Activated naive CD8-positive, alpha-beta T cell treated with anti-CD3 and anti-CD28 coated beads, Interleukin-2, amount 10 ng/mL, durations not matched to agents 7 days and 5 days (primary cell): ENCODE data around the gene FGF12. TPM values are rescaled to one million over a fixed set of nuclear protein-coding genes. Genes with fewer than 3 reads are reported as not detected.

Experiments used
- ATAC-seq: fragments of 150-1000 bp; cut with Tn5 transposase; one replicate; pipeline ENCODE4 v1.10.0; 2021; ENCODE audit warnings: low read depth, moderate library complexity
- POLR2A ChIA-PET: fragments of 350-600 bp; sonication (Branson Sonifier 250); formaldehyde crosslinking; loops from one replicate; lab custom pipeline; 2021; ENCODE audit warnings: antibody characterized with exemption; lab: Charles Lee
- DNase-seq: peaks from one replicate; pipeline ENCODE4 v3.0.0; 2021
- H3K27ac Mint-ChIP-seq: one replicate; pipeline ENCODE4 v1.8.0; 2022; ENCODE audit warnings: mild to moderate bottlenecking, mixed read lengths
- H3K27me3 Mint-ChIP-seq: one replicate; pipeline ENCODE4 v1.8.0; 2022; ENCODE audit warnings: mild to moderate bottlenecking, moderate library complexity, mixed read lengths
- H3K36me3 Mint-ChIP-seq: one replicate; pipeline ENCODE4 v1.8.0; 2021; ENCODE audit warnings: mild to moderate bottlenecking, mixed read lengths
- H3K4me1 Mint-ChIP-seq: one replicate; pipeline ENCODE4 v1.8.0; 2021; ENCODE audit warnings: mixed read lengths
- H3K4me3 Mint-ChIP-seq: one replicate; pipeline ENCODE4 v1.8.0; 2022; ENCODE audit warnings: mild to moderate bottlenecking, moderate library complexity, mixed read lengths
- H3K9me3 Mint-ChIP-seq: one replicate; pipeline ENCODE4 v1.8.0; 2021; ENCODE audit warnings: mixed read lengths
- total RNA-seq, 2 experiments: library from RNA; stranded (reverse); gene quantifications; one replicate each; pipeline ENCODE4 v1.2.3, GENCODE V29; 2021

FGF12 gene
- total RNA-seq, 2 experiments from 2014 or later = not detected

DNA sequence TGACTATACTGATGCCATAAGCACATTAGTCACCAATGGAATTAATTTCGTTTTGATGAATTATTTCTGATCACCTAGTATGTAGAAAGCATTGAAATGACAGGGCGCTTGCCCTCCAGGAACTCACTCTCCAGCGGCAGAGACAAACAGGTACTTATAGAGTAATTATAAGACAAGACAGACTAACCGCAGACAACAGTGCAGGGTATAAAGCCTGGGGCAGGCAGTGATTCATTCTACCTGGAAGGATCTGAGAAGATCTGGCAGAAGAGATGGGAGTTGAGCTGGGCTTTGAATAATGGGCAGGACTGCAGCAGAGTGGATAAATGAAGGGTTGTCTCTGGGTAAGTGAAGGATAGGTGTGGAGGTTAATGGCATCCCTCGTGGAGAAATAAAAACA, 331.8 kb downstream of the FGF12 start:
- no peaks in the 10 kb centered on the region for H3K9me3 Mint-ChIP-seq
- no peaks in the 10 kb centered on the region for H3K4me1 Mint-ChIP-seq
- H3K27ac Mint-ChIP-seq = no peak overlapping the region
- peaks cover 1% of the 10 kb centered on the region for H3K27me3 Mint-ChIP-seq
- no peak overlapping the region for H3K4me3 Mint-ChIP-seq
- POLR2A ChIA-PET = no interaction called here
- no peaks in the 10 kb centered on the region for H3K36me3 Mint-ChIP-seq
- ATAC-seq = no peak
- no peak for DNase-seq

DNA sequence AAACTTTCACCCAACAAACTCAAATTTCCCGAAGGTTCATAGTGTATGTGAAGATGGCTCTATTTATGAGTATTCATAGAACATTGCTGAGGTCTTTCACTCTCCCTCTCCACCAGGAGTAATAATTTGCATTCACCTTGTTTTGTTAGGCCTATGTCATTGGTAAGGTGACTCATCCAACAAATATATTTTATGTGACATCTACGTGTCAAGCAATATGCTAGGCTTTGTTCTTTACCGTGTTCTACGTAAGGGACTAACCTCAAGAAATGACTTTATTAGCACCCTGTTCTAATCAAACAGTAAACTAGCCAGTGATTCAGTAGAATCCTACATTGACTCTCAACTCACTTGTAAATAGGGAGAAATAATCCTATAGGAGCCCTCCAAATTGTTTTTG, 334.4 kb downstream of the FGF12 start:
- no peaks in the 10 kb centered on the region for H3K4me1 Mint-ChIP-seq
- no peak for ATAC-seq
- POLR2A ChIA-PET = no interaction called here
- no peak overlapping the region for H3K27ac Mint-ChIP-seq
- no peaks in the 10 kb centered on the region for H3K36me3 Mint-ChIP-seq
- H3K4me3 Mint-ChIP-seq = no peak overlapping the region
- H3K27me3 Mint-ChIP-seq = peaks cover 1% of the 10 kb centered on the region
- H3K9me3 Mint-ChIP-seq = no peaks in the 10 kb centered on the region
- DNase-seq = no peak

DNA sequence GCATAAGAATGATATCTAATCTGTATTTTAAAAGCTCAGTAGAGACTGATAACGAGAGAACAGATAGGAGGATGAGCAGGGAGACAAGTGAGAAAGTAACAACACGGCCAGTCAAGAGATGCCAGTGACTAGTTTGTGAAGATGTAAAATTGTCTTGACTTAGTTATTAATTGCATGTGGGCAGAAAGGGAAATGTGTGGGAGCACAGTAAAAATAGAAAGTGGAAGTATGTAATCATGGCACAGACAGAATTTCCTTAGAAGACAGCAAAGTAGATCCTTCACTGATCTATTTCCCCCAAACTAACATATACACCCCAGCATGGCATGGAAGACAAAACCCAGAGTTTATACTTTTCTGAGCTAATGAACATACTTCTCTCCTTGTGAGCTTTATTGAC, 344.5 kb downstream of the FGF12 start:
- no peak overlapping the region for H3K27ac Mint-ChIP-seq
- H3K27me3 Mint-ChIP-seq = no peaks in the 10 kb centered on the region
- no peaks in the 10 kb centered on the region for H3K4me1 Mint-ChIP-seq
- ATAC-seq (no peak), DNase-seq (no peak)
- H3K9me3 Mint-ChIP-seq = no peaks in the 10 kb centered on the region
- H3K36me3 Mint-ChIP-seq = no peaks in the 10 kb centered on the region
- H3K4me3 Mint-ChIP-seq = no peak overlapping the region
- POLR2A ChIA-PET = no interaction called here

DNA sequence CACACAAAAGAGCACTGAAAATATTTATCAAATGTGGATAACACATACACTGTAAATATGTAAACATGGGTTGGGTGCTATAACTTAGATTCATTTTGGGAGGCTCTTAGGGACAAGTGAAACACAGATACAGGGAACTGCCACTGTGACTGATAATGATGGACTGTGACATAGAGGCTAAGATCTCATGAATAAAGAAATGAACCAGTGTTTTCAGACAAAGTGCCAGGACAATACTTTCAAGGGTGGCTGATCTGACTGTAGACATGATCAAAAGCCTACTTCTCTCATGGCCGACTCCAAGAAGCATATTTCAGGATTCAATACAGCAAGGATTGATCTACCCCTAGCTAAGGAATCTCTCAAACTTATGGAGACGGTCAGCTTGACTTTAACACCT, 353.8 kb downstream of the FGF12 start:
- POLR2A ChIA-PET = no interaction called here
- Mint-ChIP-seq H3K36me3 (no peaks in the 10 kb centered on the region), H3K4me1 (no peaks in the 10 kb centered on the region), H3K9me3 (no peaks in the 10 kb centered on the region), H3K4me3 (no peak overlapping the region), H3K27ac (no peak overlapping the region), H3K27me3 (no peaks in the 10 kb centered on the region)
- no peak for ATAC-seq
- DNase-seq = no peak

DNA sequence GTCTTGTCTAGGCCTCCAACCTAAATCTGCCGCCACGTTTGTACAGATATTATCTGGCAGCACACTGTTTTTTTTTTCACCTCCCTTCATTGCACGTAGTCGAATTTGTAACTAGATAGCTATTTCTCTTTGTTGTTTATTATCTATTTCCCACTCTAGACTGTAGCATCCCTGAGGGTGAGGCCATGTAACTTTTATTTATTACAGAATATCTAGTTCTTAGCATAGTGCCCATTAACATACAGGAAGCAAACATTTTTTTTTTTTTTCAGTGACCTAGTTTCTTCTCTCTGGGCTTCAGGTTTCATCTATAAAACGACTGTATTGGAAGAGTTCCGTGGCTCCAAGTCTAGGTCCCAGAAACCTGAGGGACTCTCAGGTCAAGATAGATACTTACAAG, 354.3 kb downstream of the FGF12 start:
- Mint-ChIP-seq H3K9me3 (no peaks in the 10 kb centered on the region), H3K36me3 (no peaks in the 10 kb centered on the region), H3K27me3 (no peaks in the 10 kb centered on the region), H3K4me1 (no peaks in the 10 kb centered on the region), H3K4me3 (no peak overlapping the region), H3K27ac (no peak overlapping the region)
- DNase-seq = no peak
- POLR2A ChIA-PET = no interaction called here
- no peak for ATAC-seq

DNA sequence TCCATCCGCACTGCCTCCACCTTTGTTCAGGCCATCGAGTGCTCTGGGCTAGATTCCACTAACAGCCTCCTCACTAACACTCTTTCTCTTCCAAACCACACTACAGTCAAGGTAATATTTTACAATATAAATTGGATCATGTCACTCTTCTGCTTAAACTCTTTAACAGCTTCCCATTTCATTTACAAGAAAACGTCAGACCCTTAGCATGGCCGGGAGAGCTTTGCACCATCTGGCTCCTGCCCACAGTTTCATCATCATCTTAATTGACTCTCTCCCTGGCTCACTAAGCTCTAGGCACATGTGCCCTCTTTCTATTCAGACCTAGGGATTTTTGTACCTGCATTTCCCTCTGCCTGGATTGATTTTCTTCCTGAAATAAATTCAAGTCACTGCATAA, 354.7 kb downstream of the FGF12 start:
- ATAC-seq (no peak), DNase-seq (no peak)
- Mint-ChIP-seq H3K4me1 (no peaks in the 10 kb centered on the region), H3K27ac (no peak overlapping the region), H3K9me3 (no peaks in the 10 kb centered on the region), H3K4me3 (no peak overlapping the region), H3K36me3 (no peaks in the 10 kb centered on the region), H3K27me3 (no peaks in the 10 kb centered on the region)
- POLR2A ChIA-PET = no interaction called here

DNA sequence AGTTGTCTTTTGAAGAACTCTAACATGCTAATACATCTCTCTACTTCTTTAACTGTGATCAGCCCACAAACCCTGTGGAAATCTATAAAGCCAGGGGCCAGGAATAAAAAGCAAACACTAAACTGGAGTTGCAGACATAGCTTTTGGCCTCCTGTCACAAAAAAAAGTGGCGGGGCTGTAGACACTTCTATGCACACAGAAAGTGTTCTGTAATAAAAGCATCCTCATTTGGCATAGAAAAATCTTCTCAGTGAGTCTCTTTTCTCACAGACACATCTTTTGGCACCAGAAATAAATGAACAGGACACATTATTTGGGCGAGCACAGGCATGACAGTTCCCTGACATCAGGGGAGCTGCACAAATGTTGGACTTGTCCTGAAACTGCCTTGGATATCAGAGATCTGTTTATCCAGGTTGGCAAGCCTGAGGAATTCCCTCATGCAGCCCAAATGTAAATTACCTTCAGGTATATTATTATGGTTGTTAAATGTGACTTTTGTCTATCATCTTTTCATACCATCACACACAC, 355.4 kb downstream of the FGF12 start:
- no peaks in the 10 kb centered on the region for H3K9me3 Mint-ChIP-seq
- POLR2A ChIA-PET = no interaction called here
- DNase-seq (no peak), ATAC-seq (no peak)
- H3K27me3 Mint-ChIP-seq = no peaks in the 10 kb centered on the region
- no peaks in the 10 kb centered on the region for H3K4me1 Mint-ChIP-seq
- no peak overlapping the region for H3K27ac Mint-ChIP-seq
- no peak overlapping the region for H3K4me3 Mint-ChIP-seq
- H3K36me3 Mint-ChIP-seq = no peaks in the 10 kb centered on the region

DNA sequence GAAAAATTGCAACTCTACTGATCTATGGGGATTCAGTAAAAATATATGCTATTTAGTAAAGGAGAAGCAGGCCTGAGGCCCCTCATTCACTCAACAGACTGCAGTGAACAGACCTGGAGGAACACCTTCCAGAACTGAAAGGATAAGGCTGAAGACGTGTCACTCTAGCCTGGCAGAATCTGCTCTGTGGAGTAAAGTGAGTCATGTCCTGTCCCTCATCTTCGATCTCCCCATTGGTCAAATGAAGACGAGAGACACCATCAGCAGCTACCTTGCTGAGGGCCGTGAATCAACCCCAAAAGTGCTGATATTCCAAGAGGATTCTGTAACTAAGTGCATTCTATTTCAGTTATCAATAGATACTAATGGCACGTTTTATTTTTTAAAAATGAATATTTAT, 359.7 kb downstream of the FGF12 start:
- Mint-ChIP-seq H3K27ac (no peak overlapping the region), H3K4me1 (no peaks in the 10 kb centered on the region), H3K27me3 (no peaks in the 10 kb centered on the region), H3K9me3 (no peaks in the 10 kb centered on the region), H3K36me3 (no peaks in the 10 kb centered on the region), H3K4me3 (no peak overlapping the region)
- ATAC-seq (no peak), DNase-seq (no peak)
- POLR2A ChIA-PET = no interaction called here

DNA sequence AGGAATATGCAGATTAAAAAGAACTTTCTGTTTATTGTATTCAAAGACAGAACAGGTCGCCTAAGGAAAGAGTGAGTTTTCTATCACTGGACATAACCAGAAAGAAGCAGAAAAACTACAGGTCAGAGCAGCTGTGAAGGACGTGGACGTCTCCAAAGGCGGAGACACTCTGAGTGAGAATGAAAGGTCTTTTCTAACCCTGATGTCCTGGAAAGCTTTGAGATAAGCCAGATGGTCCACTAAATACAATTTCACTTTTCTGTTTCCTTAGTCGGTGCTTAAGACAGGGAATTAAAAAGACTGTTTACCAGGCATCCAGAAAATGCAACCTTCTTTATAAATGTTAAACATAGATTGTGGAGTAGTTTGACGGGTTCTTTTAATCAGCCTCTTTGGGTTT, 360.4 kb downstream of the FGF12 start:
- Mint-ChIP-seq H3K4me1 (no peaks in the 10 kb centered on the region), H3K9me3 (no peaks in the 10 kb centered on the region), H3K36me3 (no peaks in the 10 kb centered on the region), H3K27me3 (no peaks in the 10 kb centered on the region), H3K27ac (no peak overlapping the region), H3K4me3 (no peak overlapping the region)
- DNase-seq (no peak), ATAC-seq (no peak)
- POLR2A ChIA-PET = no interaction called here

DNA sequence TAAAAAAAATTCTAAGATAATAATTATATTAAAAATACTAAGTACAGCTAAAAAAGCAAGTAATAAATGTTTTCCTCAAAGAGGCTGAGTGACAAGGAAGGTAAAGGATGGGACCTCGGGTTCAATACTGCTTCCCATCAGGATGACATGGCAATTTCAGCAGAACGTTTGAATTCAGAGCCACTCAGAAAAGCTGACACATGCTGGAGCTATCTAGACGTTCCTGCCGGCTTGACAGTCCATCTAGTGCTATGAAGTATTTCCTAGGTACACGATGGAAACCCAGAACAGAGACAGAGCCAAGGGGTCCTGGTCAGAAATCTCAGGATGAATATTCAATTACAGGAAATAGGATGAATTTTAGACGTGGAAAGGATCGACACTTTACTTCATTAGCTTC, 361.8 kb downstream of the FGF12 start:
- no peaks in the 10 kb centered on the region for H3K9me3 Mint-ChIP-seq
- POLR2A ChIA-PET = no interaction called here
- ATAC-seq (no peak), DNase-seq (no peak)
- H3K4me1 Mint-ChIP-seq = no peaks in the 10 kb centered on the region
- no peaks in the 10 kb centered on the region for H3K27me3 Mint-ChIP-seq
- no peak overlapping the region for H3K4me3 Mint-ChIP-seq
- H3K27ac Mint-ChIP-seq = no peak overlapping the region
- H3K36me3 Mint-ChIP-seq = no peaks in the 10 kb centered on the region

DNA sequence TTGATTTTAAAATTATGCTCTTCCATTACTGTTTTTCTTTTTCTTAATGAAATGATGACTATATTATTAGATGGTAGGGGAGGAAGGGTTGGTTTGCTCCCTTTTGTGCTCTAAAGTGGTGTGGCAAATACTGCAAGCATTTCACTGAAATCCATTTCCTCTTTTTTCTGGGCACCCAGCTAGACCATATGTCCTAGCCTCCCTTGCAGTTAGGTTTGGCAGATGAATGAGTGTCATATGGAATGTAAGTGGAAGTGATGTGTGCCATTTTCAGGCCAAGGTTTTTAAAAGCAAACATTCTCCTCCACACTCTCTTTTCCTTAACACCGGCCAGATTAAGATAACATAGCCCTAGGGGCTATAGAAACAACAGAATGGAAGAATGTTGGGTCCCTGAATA, 363.0 kb downstream of the FGF12 start:
- no peaks in the 10 kb centered on the region for H3K9me3 Mint-ChIP-seq
- ATAC-seq (no peak), DNase-seq (no peak)
- POLR2A ChIA-PET = no interaction called here
- H3K27me3 Mint-ChIP-seq = no peaks in the 10 kb centered on the region
- no peak overlapping the region for H3K27ac Mint-ChIP-seq
- H3K4me1 Mint-ChIP-seq = no peaks in the 10 kb centered on the region
- no peaks in the 10 kb centered on the region for H3K36me3 Mint-ChIP-seq
- no peak overlapping the region for H3K4me3 Mint-ChIP-seq

DNA sequence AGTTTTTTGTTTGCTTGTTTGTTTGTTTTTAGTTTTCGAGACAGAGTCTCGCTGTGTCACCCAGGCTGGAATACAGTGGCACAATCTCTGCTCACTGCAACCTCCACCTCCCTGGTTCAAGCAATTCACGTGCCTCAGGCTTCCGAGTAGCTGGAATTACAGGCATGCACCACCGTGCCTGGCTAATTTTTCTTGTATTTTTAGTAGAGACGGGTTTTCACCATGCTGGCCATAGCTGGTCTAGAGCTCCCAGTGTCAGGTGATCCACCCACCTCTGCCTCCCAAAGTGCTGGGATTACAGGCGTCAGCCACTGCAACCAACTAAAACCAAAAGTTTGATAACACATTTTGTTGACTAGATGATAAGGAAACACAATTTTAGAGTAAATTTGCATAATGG, 372.7 kb downstream of the FGF12 start:
- no peak overlapping the region for H3K4me3 Mint-ChIP-seq

DNA sequence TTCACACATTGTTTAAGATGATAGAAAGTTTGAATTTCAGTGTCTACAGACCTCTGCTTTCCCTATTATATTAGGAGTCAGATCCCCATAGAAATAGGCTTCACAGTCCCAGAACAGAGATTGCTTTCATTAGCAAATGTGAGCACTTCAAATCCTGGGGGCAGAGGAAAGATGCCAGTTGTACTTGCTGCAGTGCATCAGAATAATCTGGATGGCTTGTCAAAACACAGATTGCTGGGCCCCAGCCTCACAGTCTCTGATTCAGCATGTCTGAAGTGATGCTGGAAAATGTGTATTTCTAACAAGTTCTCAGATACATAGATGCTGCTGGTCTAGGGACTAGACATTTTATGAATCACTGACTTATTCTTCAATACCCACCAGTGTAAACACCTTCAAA, 375.2 kb downstream of the FGF12 start:
- no peaks in the 10 kb centered on the region for H3K36me3 Mint-ChIP-seq
- POLR2A ChIA-PET = no interaction called here
- H3K4me1 Mint-ChIP-seq = no peaks in the 10 kb centered on the region
- H3K27me3 Mint-ChIP-seq = no peaks in the 10 kb centered on the region
- H3K27ac Mint-ChIP-seq = no peak overlapping the region
- ATAC-seq (no peak), DNase-seq (no peak)
- H3K9me3 Mint-ChIP-seq = no peaks in the 10 kb centered on the region
- H3K4me3 Mint-ChIP-seq = no peak overlapping the region

More for the DNA sequence above, 372.7 kb downstream of the FGF12 start:
- Mint-ChIP-seq H3K27ac (no peak overlapping the region), H3K27me3 (no peaks in the 10 kb centered on the region), H3K36me3 (no peaks in the 10 kb centered on the region), H3K9me3 (no peaks in the 10 kb centered on the region), H3K4me1 (no peaks in the 10 kb centered on the region)
- POLR2A ChIA-PET = no interaction called here
- DNase-seq = no peak
- ATAC-seq = no peak

DNA sequence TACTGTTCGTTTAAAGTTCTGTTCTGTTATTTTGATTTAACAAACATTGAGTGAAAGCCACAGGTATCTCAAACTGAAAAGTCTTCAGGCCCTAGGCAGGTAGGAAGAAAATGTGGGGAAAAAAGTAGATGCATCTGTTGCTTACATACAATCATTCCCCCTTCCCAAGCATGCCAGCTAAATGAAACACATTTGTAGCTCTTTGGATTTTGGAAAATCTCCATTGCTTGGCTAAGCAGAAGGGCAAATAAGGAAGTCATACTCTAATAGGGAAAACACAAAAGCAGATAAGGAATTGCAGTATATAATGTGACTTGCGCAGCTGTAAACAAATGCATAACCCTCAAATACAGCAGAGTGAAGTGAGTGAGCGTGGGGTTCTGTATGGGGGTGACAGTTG, 375.9 kb downstream of the FGF12 start:
- POLR2A ChIA-PET = no interaction called here
- DNase-seq (no peak), ATAC-seq (no peak)
- Mint-ChIP-seq H3K4me3 (no peak overlapping the region), H3K4me1 (no peaks in the 10 kb centered on the region), H3K27ac (no peak overlapping the region), H3K9me3 (no peaks in the 10 kb centered on the region), H3K36me3 (no peaks in the 10 kb centered on the region), H3K27me3 (no peaks in the 10 kb centered on the region)

DNA sequence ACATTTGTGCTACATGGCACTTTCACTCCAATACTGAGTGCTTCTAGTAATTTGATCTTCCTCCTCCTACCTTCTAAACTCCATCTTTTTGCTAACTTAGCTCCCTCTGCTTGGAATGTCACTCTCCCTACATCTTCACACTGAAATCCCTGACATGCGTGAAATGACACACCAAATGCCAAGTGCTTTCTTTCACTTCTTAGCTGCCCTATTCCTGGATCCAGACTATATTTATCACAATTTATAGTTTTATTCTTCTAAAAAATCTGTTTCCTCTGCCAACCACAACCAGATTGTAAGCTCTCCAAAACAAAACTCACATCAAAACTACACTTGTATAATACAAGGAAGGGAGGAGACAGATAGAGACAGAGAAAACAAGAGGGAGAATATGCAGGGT, 387.3 kb downstream of the FGF12 start:
- ATAC-seq = no peak
- no peak for DNase-seq
- POLR2A ChIA-PET = no interaction called here
- Mint-ChIP-seq H3K27ac (no peak overlapping the region), H3K9me3 (no peaks in the 10 kb centered on the region), H3K36me3 (no peaks in the 10 kb centered on the region), H3K4me3 (no peak overlapping the region), H3K27me3 (peaks cover 4% of the 10 kb centered on the region), H3K4me1 (no peaks in the 10 kb centered on the region)
